B cell (primary cell): ENCODE data around the gene FZR1. TPM values are rescaled to one million over a fixed set of nuclear protein-coding genes. Genes with fewer than 3 reads are reported as not detected.

Source experiments
- ATAC-seq: fragments of 200-7000 bp; cut with Tn5 transposase; one replicate; pipeline ENCODE4 v1.10.0; 2021; ENCODE audit warnings: low read depth, mild to moderate bottlenecking, moderate number of reproducible peaks, moderate library complexity
- CTCF ChIA-PET: fragments of 350-600 bp; sonication (Branson Sonifier 250); formaldehyde crosslinking; loops from one replicate; lab custom pipeline; 2021; ENCODE audit warnings: antibody characterized with exemption, inconsistent platforms; lab: Charles Lee
- POLR2A ChIA-PET: fragments of 350-600 bp; sonication (Branson Sonifier 250); formaldehyde crosslinking; loops from one replicate; lab custom pipeline; 2021; ENCODE audit warnings: antibody characterized with exemption; lab: Charles Lee
- DNase-seq: peaks from one replicate; pipeline ENCODE4 v3.0.0; 2013
- H2AFZ ChIP-seq: 2 replicates; pipeline ENCODE4 v1.6.1; 2012; ENCODE audit warnings: mild to moderate bottlenecking, low read depth, low read length; ENCODE audit not compliant: insufficient read depth, poor library complexity, severe bottlenecking
- H3K27ac ChIP-seq, 2 donors: 1 replicate in 1 of 2; 2 replicates in 1 of 2; pipeline ENCODE4 v1.5.1; 2012 to 2013; ENCODE audit warnings: low read length in 2 of 2, mild to moderate bottlenecking in 2 of 2, moderate library complexity in 1 of 2
- H3K27me3 ChIP-seq, 4 experiments: fragments of 200-600 bp in 1 of 4; sonication (generic) in 1 of 4; replicated peaks in 1 of 4; 1 replicate in 2 of 4; 2 replicates in 2 of 4; pipeline versions ENCODE4 v1.6.1 to v1.7.0; 2013 to 2016; ENCODE audit warnings: low read length in 3 of 4, mild to moderate bottlenecking in 2 of 4, mixed read lengths in 1 of 4, moderate library complexity in 1 of 4; ENCODE audit not compliant: insufficient read depth in 4 of 4, control insufficient read depth in 3 of 4; ENCODE audit errors: control extremely low read depth in 1 of 4
- H3K36me3 ChIP-seq, 2 experiments: replicated peaks in 1 of 2; 1 replicate in 1 of 2; 2 replicates in 1 of 2; pipeline versions ENCODE4 v1.6.1 to v1.7.1; 2013; ENCODE audit warnings: low read length in 1 of 2; ENCODE audit not compliant: insufficient read depth in 2 of 2, control insufficient read depth in 1 of 2; ENCODE audit errors: control extremely low read depth in 1 of 2, extremely low read depth in 1 of 2
- H3K4me1 ChIP-seq, 2 donors: fragments of 200-600 bp in 1 of 2; sonication (generic) in 1 of 2; 1 replicate in 1 of 2; 2 replicates in 1 of 2; pipeline versions ENCODE4 v1.5.1 to v1.6.1; 2013 to 2017; ENCODE audit warnings: low read length in 2 of 2; ENCODE audit not compliant: control insufficient read depth in 2 of 2, insufficient read depth in 2 of 2
- H3K4me2 ChIP-seq: replicated peaks from 2 replicates; pipeline ENCODE3; 2012; ENCODE audit warnings: mild to moderate bottlenecking, low read depth, low read length; ENCODE audit not compliant: poor library complexity, severe bottlenecking
- H3K4me3 ChIP-seq, 5 experiments: fragments of 200-600 bp in 1 of 5; sonication (generic) in 1 of 5; 1 replicate in 3 of 5; 2 replicates in 2 of 5; pipeline versions ENCODE4 v1.5.1 to v1.7.0; 2011 to 2016; ENCODE audit warnings: low read length in 4 of 5, mild to moderate bottlenecking in 4 of 5, low read depth in 2 of 5, control low read depth in 1 of 5, moderate library complexity in 1 of 5; ENCODE audit not compliant: insufficient read depth in 1 of 5; ENCODE audit errors: control extremely low read depth in 1 of 5, extremely low read depth in 1 of 5
- H3K79me2 ChIP-seq: fragments of 200-600 bp; sonication (generic); one replicate; pipeline ENCODE4 v1.6.0; 2016; ENCODE audit warnings: low read length; ENCODE audit not compliant: control insufficient read depth, insufficient read depth
- H3K9ac ChIP-seq: fragments of 200-600 bp; sonication (generic); 2 replicates; pipeline ENCODE4 v1.6.1; 2017; ENCODE audit warnings: mild to moderate bottlenecking, low read length, moderate library complexity
- H3K9me3 ChIP-seq, 3 donors: one replicate each; pipeline versions ENCODE4 v1.6.1 to v1.7.1; 2013; ENCODE audit warnings: low read length in 2 of 3; ENCODE audit not compliant: control insufficient read depth in 2 of 3, insufficient read depth in 1 of 3; ENCODE audit errors: control extremely low read depth in 1 of 3
- H4K20me1 ChIP-seq: 2 replicates; pipeline ENCODE4 v1.6.0; 2012; ENCODE audit warnings: mild to moderate bottlenecking, low read length; ENCODE audit not compliant: insufficient read depth, control insufficient read depth, poor library complexity, severe bottlenecking
- H3K27ac Mint-ChIP-seq: one replicate; pipeline ENCODE4 v1.8.0; 2021; ENCODE audit warnings: mixed read lengths
- H3K27me3 Mint-ChIP-seq: one replicate; pipeline ENCODE4 v1.8.0; 2021; ENCODE audit warnings: mixed read lengths
- H3K4me1 Mint-ChIP-seq: one replicate; pipeline ENCODE4 v1.8.0; 2021; ENCODE audit warnings: mixed read lengths
- H3K4me3 Mint-ChIP-seq: one replicate; pipeline ENCODE4 v1.8.0; 2021; ENCODE audit warnings: mixed read lengths
- H3K9me3 Mint-ChIP-seq: one replicate; pipeline ENCODE4 v1.8.0; 2022; ENCODE audit warnings: mixed read lengths; ENCODE audit not compliant: insufficient read depth
- CTCF ChIP-seq: fragments of 200-600 bp; IDR thresholded peaks from one replicate; pipeline ENCODE4 v1.8.0; 2022; ENCODE audit warnings: antibody characterized with exemption, mild to moderate bottlenecking
- EZH2 ChIP-seq: IDR thresholded peaks from 2 replicates; pipeline ENCODE4 v1.6.1; 2012; ENCODE audit warnings: borderline replicate concordance, low read depth, mild to moderate bottlenecking, moderate library complexity, low read length; ENCODE audit not compliant: insufficient read depth, poor library complexity, severe bottlenecking
- WGBS: methylation state at CpG from one replicate; pipeline ENCODE4 v1.1.5; 2013; ENCODE audit warnings: missing lambda C conversion rate; ENCODE audit not compliant: insufficient coverage; 5-methylcytosine and 5-hydroxymethylcytosine counted together
- intact Hi-C: fragments of 100-400 bp; cut with micrococcal nuclease; formaldehyde crosslinking; loops from one replicate; pipeline ENCODE4 v1.10.0; 2022
- polyA plus RNA-seq: library from polyadenylated mRNA; depleted of rRNA; stranded (reverse); fragments of >200 nt; gene quantifications from 2 replicates; pipeline ENCODE4 v1.2.3, GENCODE V29; 2012
- total RNA-seq, 2 donors: library from RNA; stranded (reverse); fragments of 120-200 nt in 1 of 2; gene quantifications; 1 replicate in 1 of 2; 2 replicates in 1 of 2; pipeline versions ENCODE4 v1.2.3 to v1.2.4, GENCODE V29; 2013 to 2022

The FZR1 gene
- total and polyA plus RNA-seq, 2 donors (not counting 1 experiment from before 2014, with no cell fraction given) = 83.5 to 96.1 TPM

GRCh38 chr19:3527238-3527910, 21.3 kb downstream of the FZR1 start:
- 97% methylated on average over 20 of the region's 21 CpGs for WGBS
- no peak overlapping the region for H3K4me3 Mint-ChIP-seq
- intact Hi-C loops = no loop called here
- no peak overlapping the region for H3K4me3 ChIP-seq
- no peaks in the 10 kb centered on the region for H3K9me3 Mint-ChIP-seq
- H2AFZ ChIP-seq = no peak overlapping the region
- H3K9ac ChIP-seq = no peak overlapping the region
- no peaks in the 10 kb centered on the region for H3K9me3 ChIP-seq
- peaks cover 65% of the 10 kb centered on the region for H4K20me1 ChIP-seq
- H3K27me3 Mint-ChIP-seq = no peaks in the 10 kb centered on the region
- no peaks in the 10 kb centered on the region for H3K27me3 ChIP-seq
- H3K79me2 ChIP-seq = peaks cover 42% of the 10 kb centered on the region
- peaks cover 0 to 70% of the 10 kb centered on the region in 2 experiments for H3K36me3 ChIP-seq
- H3K27ac Mint-ChIP-seq = no peak overlapping the region
- no peak for ATAC-seq
- no peaks in the 10 kb centered on the region for H3K4me1 Mint-ChIP-seq
- TF ChIP-seq CTCF (no peak), EZH2 (no peak)
- H3K4me2 ChIP-seq = no peak overlapping the region
- CTCF ChIA-PET = interaction anchor here (1.1 kb wide), 1 partner anchor 13 kb away, joined by 4 read pairs; no protein-coding TSS in a partner anchor
- no peaks in the 10 kb centered on the region for H3K4me1 ChIP-seq
- POLR2A ChIA-PET = no interaction called here
- no peak for DNase-seq
- no peak overlapping the region for H3K27ac ChIP-seq

- Histone ChIP-seq H3K9me3 (no peaks in the 10 kb centered on the region), H3K36me3 (peaks cover 0 to 70% of the 10 kb centered on the region in 2 experiments), H2AFZ (no peak overlapping the region), H3K79me2 (peaks cover 34% of the 10 kb centered on the region), H4K20me1 (peaks cover 58% of the 10 kb centered on the region), H3K4me3 (no peak overlapping the region), H3K9ac (no peak overlapping the region), H3K4me1 (no peaks in the 10 kb centered on the region), H3K27ac (no peak overlapping the region), H3K27me3 (no peaks in the 10 kb centered on the region), H3K4me2 (no peak overlapping the region)
- DNase-seq (no peak), ATAC-seq (no peak)
- Mint-ChIP-seq H3K4me3 (no peak overlapping the region), H3K4me1 (no peaks in the 10 kb centered on the region), H3K27me3 (no peaks in the 10 kb centered on the region), H3K9me3 (no peaks in the 10 kb centered on the region), H3K27ac (no peak overlapping the region)
- over 99% methylated on average over 14 of the region's 14 CpGs for WGBS
- ChIA-PET POLR2A (no interaction called here), CTCF (no interaction called here)
- TF ChIP-seq CTCF = no peak
- no peak for TF ChIP-seq EZH2
- intact Hi-C loops = no loop called here
Observed at GRCh38 chr19:3528080-3528479, 22.0 kb downstream of the FZR1 start.
